Measurements from ENCODE around the gene MSL1. TPM values are rescaled to one million over a fixed set of nuclear protein-coding genes. Genes with fewer than 3 reads are reported as not detected.

The MSL1 gene
- total and polyA plus RNA-seq, 9 of the 15 experiments (the other 6 are each of a cell fraction or from before 2014, with no cell fraction given): 13.8 to 120 (median 61.9) TPM

DNA sequence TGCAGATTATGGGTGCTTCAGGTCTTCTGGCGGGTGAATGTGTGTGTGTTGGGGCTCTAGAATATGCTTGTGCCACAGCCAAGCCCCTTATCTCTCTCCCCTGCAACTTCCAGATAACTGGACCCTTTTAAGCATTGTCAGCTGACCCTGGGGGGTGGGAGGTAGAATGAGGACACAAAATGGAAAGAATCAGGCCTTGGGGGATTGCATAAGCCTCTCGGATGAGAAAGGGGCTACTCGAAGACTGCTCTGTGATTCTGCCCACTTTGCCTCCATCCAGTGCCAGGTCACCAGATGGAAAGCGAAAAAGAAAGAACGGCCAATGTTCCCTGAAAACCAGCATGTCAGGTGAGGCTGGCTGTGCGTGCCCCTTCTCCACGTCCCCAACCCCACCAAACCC is 45.2 kb upstream of the MSL1 start (continued):
- TF ChIP-seq, protein P1, sequence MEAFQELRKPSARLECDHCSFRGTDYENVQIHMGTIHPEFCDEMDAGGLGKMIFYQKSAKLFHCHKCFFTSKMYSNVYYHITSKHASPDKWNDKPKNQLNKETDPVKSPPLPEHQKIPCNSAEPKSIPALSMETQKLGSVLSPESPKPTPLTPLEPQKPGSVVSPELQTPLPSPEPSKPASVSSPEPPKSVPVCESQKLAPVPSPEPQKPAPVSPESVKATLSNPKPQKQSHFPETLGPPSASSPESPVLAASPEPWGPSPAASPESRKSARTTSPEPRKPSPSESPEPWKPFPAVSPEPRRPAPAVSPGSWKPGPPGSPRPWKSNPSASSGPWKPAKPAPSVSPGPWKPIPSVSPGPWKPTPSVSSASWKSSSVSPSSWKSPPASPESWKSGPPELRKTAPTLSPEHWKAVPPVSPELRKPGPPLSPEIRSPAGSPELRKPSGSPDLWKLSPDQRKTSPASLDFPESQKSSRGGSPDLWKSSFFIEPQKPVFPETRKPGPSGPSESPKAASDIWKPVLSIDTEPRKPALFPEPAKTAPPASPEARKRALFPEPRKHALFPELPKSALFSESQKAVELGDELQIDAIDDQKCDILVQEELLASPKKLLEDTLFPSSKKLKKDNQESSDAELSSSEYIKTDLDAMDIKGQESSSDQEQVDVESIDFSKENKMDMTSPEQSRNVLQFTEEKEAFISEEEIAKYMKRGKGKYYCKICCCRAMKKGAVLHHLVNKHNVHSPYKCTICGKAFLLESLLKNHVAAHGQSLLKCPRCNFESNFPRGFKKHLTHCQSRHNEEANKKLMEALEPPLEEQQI (IDR thresholded peaks at IDR 0.05): no peak
- TF ChIP-seq RAD51 (IDR thresholded peaks at IDR 0.05; ENCODE audit: borderline replicate concordance, low read depth): peak; percentile 51; the same call in 1 of the 2 replicates
- TF ChIP-seq, protein P2, sequence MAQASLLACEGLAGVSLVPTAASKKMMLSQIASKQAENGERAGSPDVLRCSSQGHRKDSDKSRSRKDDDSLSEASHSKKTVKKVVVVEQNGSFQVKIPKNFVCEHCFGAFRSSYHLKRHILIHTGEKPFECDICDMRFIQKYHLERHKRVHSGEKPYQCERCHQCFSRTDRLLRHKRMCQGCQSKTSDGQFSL (CRISPR knock-in tag; IDR thresholded peaks at IDR 0.05): no peak
- TF ChIP-seq, protein P2 (tag; IDR thresholded peaks at IDR 0.05): peak in 1 of 2 experiments; percentile 55; a peak in 1 of 4 replicates
- peak; percentile 80; the same call in 1 of the 2 replicates for TF ChIP-seq DPF2 (IDR thresholded peaks at IDR 0.05)
- TF ChIP-seq ZKSCAN1 (IDR thresholded peaks at IDR 0.05; ENCODE audit: low read depth, low read length): no peak
- TF ChIP-seq CEBPB (tag; IDR thresholded peaks at IDR 0.05): peak; percentile 39; the same call in 1 of the 2 replicates
- TF ChIP-seq NR2F6 (CRISPR knock-in tag; IDR thresholded peaks at IDR 0.05): no peak
- TF ChIP-seq, protein P3, sequence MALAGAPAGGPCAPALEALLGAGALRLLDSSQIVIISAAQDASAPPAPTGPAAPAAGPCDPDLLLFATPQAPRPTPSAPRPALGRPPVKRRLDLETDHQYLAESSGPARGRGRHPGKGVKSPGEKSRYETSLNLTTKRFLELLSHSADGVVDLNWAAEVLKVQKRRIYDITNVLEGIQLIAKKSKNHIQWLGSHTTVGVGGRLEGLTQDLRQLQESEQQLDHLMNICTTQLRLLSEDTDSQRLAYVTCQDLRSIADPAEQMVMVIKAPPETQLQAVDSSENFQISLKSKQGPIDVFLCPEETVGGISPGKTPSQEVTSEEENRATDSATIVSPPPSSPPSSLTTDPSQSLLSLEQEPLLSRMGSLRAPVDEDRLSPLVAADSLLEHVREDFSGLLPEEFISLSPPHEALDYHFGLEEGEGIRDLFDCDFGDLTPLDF (CRISPR knock-in tag; IDR thresholded peaks at IDR 0.05): no peak
- no peak for TF ChIP-seq EZH2 (IDR thresholded peaks at IDR 0.05; ENCODE audit: borderline replicate concordance, low read depth, low read length)
- TF ChIP-seq RAD21 (CRISPR knock-in tag; conservative IDR thresholded peaks at IDR 0.05 in 1 of 2, IDR thresholded peaks at IDR 0.05 in 1 of 2): no peak
- peak; percentile 66; the same call in 1 of the 2 replicates for TF ChIP-seq SMAD4 (CRISPR knock-in tag; conservative IDR thresholded peaks at IDR 0.05)
- TF ChIP-seq ZNF436 (CRISPR knock-in tag; IDR thresholded peaks at IDR 0.05): no peak
- TF ChIP-seq CREM (IDR thresholded peaks at IDR 0.05; ENCODE audit: low read depth): no peak
- TF ChIP-seq TRIM28 (IDR thresholded peaks at IDR 0.05): no peak
- TF ChIP-seq, protein P4, sequence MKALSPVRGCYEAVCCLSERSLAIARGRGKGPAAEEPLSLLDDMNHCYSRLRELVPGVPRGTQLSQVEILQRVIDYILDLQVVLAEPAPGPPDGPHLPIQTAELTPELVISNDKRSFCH (CRISPR knock-in tag; IDR thresholded peaks at IDR 0.05): no peak
- TF ChIP-seq, protein P4 (tag; IDR thresholded peaks at IDR 0.05): no peak
- TF ChIP-seq PHF21A (IDR thresholded peaks at IDR 0.05; ENCODE audit: borderline replicate concordance, low read depth): no peak
- no peak for TF ChIP-seq TAF15 (IDR thresholded peaks at IDR 0.05; ENCODE audit: low read depth, low read length)
- TF ChIP-seq NR4A1 (CRISPR knock-in tag; IDR thresholded peaks at IDR 0.05): no peak
- peak; percentile 55; the same call in 1 of the 2 replicates for TF ChIP-seq NR4A1 (tag; IDR thresholded peaks at IDR 0.05)
- no peak for TF ChIP-seq DACH1 (IDR thresholded peaks at IDR 0.05; ENCODE audit: partially characterized antibody)
- TF ChIP-seq ZNF124 (CRISPR knock-in tag; IDR thresholded peaks at IDR 0.05): no peak
- peak; percentile 63 for TF ChIP-seq TCF3 (CRISPR knock-in tag; IDR thresholded peaks at IDR 0.05)
- no peak for TF ChIP-seq SNIP1 (IDR thresholded peaks at IDR 0.05; ENCODE audit: low read depth)
- no peak for TF ChIP-seq SLC30A9 (CRISPR knock-in tag; IDR thresholded peaks at IDR 0.05)
- no peak for TF ChIP-seq HMGN3 (IDR thresholded peaks at IDR 0.05; ENCODE audit: borderline replicate concordance, extremely low read depth, insufficient read length, low read depth, low read length)
- TF ChIP-seq SOX6 (IDR thresholded peaks at IDR 0.05): 0 out of 2 replicates have a peak, but pooled peaks have one; percentile 18
